ENCODE results near the gene NTN5. TPM values are rescaled to one million over a fixed set of nuclear protein-coding genes. Genes with fewer than 3 reads are reported as not detected.
A peak's percentile ranks its signal among the peaks of the same experiment; 100 is the strongest.

NTN5 gene
- total and polyA plus RNA-seq, 11 donors: 0.11 to 0.42 (median 0.16) TPM; not detected in 7

DNA sequence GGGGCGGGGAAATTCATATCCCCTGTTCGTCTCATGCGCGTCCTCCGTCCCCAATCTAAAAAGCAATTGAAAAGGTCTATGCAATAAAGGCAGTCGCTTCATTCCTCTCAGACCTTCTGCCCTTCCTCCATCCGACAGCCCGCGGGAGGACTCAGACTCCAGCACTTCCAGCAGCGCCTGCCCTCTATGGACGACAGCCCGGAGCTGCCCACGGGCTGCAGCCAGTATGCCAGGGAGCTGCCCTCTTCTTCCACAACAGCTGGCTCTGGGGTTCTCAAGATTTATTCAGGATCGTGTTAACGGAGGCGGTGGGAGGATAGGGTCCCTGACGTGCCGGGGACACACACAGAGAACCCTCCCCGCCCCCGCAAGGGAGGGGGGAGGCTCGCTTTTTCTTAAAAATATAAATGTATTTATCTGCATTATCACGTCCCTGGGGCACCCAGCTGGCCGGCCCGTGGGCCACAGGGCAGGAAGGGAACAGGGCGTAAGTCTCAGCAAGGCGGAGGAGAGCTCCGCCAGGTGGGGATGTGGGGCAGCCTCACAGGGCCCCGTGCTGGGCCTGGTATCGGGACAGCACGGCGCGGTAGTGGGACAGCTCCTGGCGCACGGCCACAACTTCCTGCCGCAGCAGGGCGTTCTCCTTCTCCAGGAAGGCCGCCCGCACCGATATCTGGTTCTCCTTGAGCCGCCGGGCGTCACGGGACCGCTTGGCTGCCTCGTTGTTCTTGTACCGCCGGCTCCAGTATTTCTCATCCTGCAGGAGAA is 42.3 kb downstream of the NTN5 start:
- peak overlapping the region in 6 of 12 donors; percentile 2 to 36 (median 18) for H3K4me3 ChIP-seq
- H3K27ac ChIP-seq: peak overlapping the region in 11 of 12 donors; percentile 36 to 88 (median 84)
- intact Hi-C loops (cut with DNase I): no loop called here
- TF ChIP-seq POLR2A (IDR thresholded peaks at IDR 0.05): no peak
- peak in 9 of 12 donors; percentile 11 to 53 (median 32) for TF ChIP-seq CTCF (IDR thresholded peaks at IDR 0.05)
- peaks cover 0 to 53% (median 7%) of the 10 kb centered on the region in 9 donors for H3K36me3 ChIP-seq
- no peaks in the 10 kb centered on the region for H3K9me3 ChIP-seq
- ATAC-seq (peak; percentile 2 to 47 (median 20)), DNase-seq (peak; percentile 85 to 90 (median 89))
- no peaks in the 10 kb centered on the region for H3K27me3 ChIP-seq
- 10 to 17% (median 14%) methylated on average over 41 to 47 of the region's 47 CpGs for WGBS, 4 donors
- peaks cover 20 to 60% (median 51%) of the 10 kb centered on the region in 12 donors for H3K4me1 ChIP-seq

GRCh38 chr19:48629599-48630295 is 43.1 kb downstream of the NTN5 start:
- Histone ChIP-seq H3K9me3 (no peaks in the 10 kb centered on the region), H3K27me3 (no peaks in the 10 kb centered on the region), H3K36me3 (peaks cover 0 to 53% (median 7%) of the 10 kb centered on the region in 9 donors), H3K27ac (peak overlapping the region in 11 of 12 donors; percentile 36 to 88 (median 84)), H3K4me1 (peaks cover 20 to 58% (median 49%) of the 10 kb centered on the region in 12 donors), H3K4me3 (peak overlapping the region in 4 of 12 donors; percentile 2 to 31 (median 18))
- intact Hi-C loops (cut with DNase I): loop anchor here in 2 of 10 donors (5.0 to 10.0 kb wide), 2 partner anchors 882 to 1015 kb away; partner anchors contain the start of genes NOP53 (in 1 of the 2), RRAS (in 1 of the 2) and SCAF1 (in 1 of the 2)
- peak in 4 of 5 donors; percentile 42 to 75 (median 72) for DNase-seq
- 53 to 81% (median 58%) methylated on average over 14 to 48 of the region's 48 CpGs for WGBS, 4 donors
- TF ChIP-seq POLR2A (IDR thresholded peaks at IDR 0.05): no peak
- TF ChIP-seq CTCF (IDR thresholded peaks at IDR 0.05): no peak
- ATAC-seq: peak in 3 of 4 donors; percentile 26 to 36 (median 28)

GRCh38 chr19:48629297-48629598 is 43.6 kb downstream of the NTN5 start:
- DNase-seq: no peak
- Histone ChIP-seq H3K9me3 (no peaks in the 10 kb centered on the region), H3K27ac (peak overlapping the region in 6 of 12 donors; percentile 0 to 88 (median 85)), H3K27me3 (no peaks in the 10 kb centered on the region), H3K4me1 (peaks cover 17 to 58% (median 50%) of the 10 kb centered on the region in 12 donors), H3K4me3 (no peak overlapping the region), H3K36me3 (peaks cover 0 to 53% (median 7%) of the 10 kb centered on the region in 9 donors)
- intact Hi-C loops (cut with DNase I): loop anchor here in 2 of 10 donors (5.0 to 10.0 kb wide), 2 partner anchors 882 to 1016 kb away; partner anchors contain the start of genes NOP53 (in 1 of the 2), RRAS (in 1 of the 2) and SCAF1 (in 1 of the 2)
- no peak for ATAC-seq
- WGBS, 4 donors: 86 to 92% (median 89%) methylated on average over 18 to 22 of the region's 22 CpGs
- no peak for TF ChIP-seq CTCF (IDR thresholded peaks at IDR 0.05)
- no peak for TF ChIP-seq POLR2A (IDR thresholded peaks at IDR 0.05)

All from heart left ventricle (tissue), 16 donors.